Loucy (cell line): ENCODE measurements around the gene FGGY.

Experiments used
- H2AFZ ChIP-seq: fragments of 200-600 bp; sonication (generic); 2 replicates; pipeline ENCODE4 v1.6.0; 2016; ENCODE audit warnings: antibody characterized with exemption, mild to moderate bottlenecking, low read length, moderate library complexity
- H3F3A ChIP-seq: fragments of 200-600 bp; 2 replicates; pipeline ENCODE4 v1.6.0; 2016; ENCODE audit warnings: antibody characterized with exemption, low read depth, mild to moderate bottlenecking
- H3K27me3 ChIP-seq: fragments of 200-600 bp; sonication (generic); 2 replicates; pipeline ENCODE4 v1.6.1; 2014; ENCODE audit warnings: low read length, mild to moderate bottlenecking; ENCODE audit not compliant: insufficient read depth, poor library complexity, severe bottlenecking
- H3K36me3 ChIP-seq: fragments of 200-600 bp; sonication (generic); 2 replicates; pipeline ENCODE4 v1.6.1; 2016; ENCODE audit warnings: low read length; ENCODE audit not compliant: insufficient read depth
- H3K4me1 ChIP-seq: fragments of 200-600 bp; sonication (generic); 2 replicates; pipeline ENCODE4 v1.5.1; 2014; ENCODE audit warnings: low read length, mild to moderate bottlenecking; ENCODE audit not compliant: insufficient read depth, poor library complexity, severe bottlenecking
- H3K4me2 ChIP-seq: fragments of 200-600 bp; sonication (generic); 2 replicates; pipeline ENCODE4 v1.6.0; 2014; ENCODE audit warnings: antibody characterized with exemption, low read length, low read depth, mild to moderate bottlenecking; ENCODE audit not compliant: poor library complexity, severe bottlenecking
- H3K4me3 ChIP-seq: fragments of 200-600 bp; sonication (generic); 2 replicates; pipeline ENCODE4 v1.5.1; 2014; ENCODE audit warnings: low read length, mild to moderate bottlenecking, mixed read lengths; ENCODE audit not compliant: poor library complexity, severe bottlenecking
- H3K79me2 ChIP-seq: fragments of 200-600 bp; sonication (generic); 2 replicates; pipeline ENCODE4 v1.6.1; 2014; ENCODE audit warnings: low read length; ENCODE audit not compliant: insufficient read depth
- H3K9ac ChIP-seq: fragments of 200-600 bp; sonication (generic); 2 replicates; pipeline ENCODE4 v1.6.0; 2014; ENCODE audit warnings: mild to moderate bottlenecking, low read depth, low read length, moderate library complexity; ENCODE audit not compliant: poor library complexity, severe bottlenecking
- H3K9me2 ChIP-seq: fragments of 200-600 bp; sonication (generic); replicated peaks from 2 replicates; pipeline ENCODE4 v1.6.1; 2016; ENCODE audit warnings: low read depth, low read length, mixed read lengths
- H3K9me3 ChIP-seq: fragments of 200-600 bp; sonication (generic); 2 replicates; pipeline ENCODE4 v1.6.1; 2014; ENCODE audit warnings: mild to moderate bottlenecking, antibody characterized with exemption, low read length, low read depth; ENCODE audit not compliant: insufficient read depth
- H4K20me1 ChIP-seq: fragments of 200-600 bp; sonication (generic); 2 replicates; pipeline ENCODE4 v1.6.0; 2014; ENCODE audit warnings: antibody characterized with exemption, low read length, mild to moderate bottlenecking; ENCODE audit not compliant: insufficient read depth, poor library complexity, severe bottlenecking
- EZH2phosphoT487 ChIP-seq: fragments of 200-600 bp; IDR thresholded peaks from 2 replicates; pipeline ENCODE4 v1.6.1; 2018; ENCODE audit warnings: antibody characterized with exemption, mild to moderate bottlenecking, moderate library complexity, borderline replicate concordance
- TF ChIP-seq, protein P1 (sequence below): fragments of 200-600 bp; sonication (generic); conservative IDR thresholded peaks from 2 replicates; pipeline ENCODE4 v1.5.1; 2014; ENCODE audit warnings: mild to moderate bottlenecking, antibody characterized with exemption, low read length

FGGY gene

GRCh38 chr1:59411147-59411546 lies 114.3 kb downstream of the FGGY start:
- no peaks in the 10 kb centered on the region for H3K79me2 ChIP-seq
- H3F3A ChIP-seq = no peaks in the 10 kb centered on the region
- H3K9me3 ChIP-seq = no peaks in the 10 kb centered on the region
- H3K4me3 ChIP-seq = no peak overlapping the region
- no peak for TF ChIP-seq EZH2phosphoT487
- TF ChIP-seq, protein P1, sequence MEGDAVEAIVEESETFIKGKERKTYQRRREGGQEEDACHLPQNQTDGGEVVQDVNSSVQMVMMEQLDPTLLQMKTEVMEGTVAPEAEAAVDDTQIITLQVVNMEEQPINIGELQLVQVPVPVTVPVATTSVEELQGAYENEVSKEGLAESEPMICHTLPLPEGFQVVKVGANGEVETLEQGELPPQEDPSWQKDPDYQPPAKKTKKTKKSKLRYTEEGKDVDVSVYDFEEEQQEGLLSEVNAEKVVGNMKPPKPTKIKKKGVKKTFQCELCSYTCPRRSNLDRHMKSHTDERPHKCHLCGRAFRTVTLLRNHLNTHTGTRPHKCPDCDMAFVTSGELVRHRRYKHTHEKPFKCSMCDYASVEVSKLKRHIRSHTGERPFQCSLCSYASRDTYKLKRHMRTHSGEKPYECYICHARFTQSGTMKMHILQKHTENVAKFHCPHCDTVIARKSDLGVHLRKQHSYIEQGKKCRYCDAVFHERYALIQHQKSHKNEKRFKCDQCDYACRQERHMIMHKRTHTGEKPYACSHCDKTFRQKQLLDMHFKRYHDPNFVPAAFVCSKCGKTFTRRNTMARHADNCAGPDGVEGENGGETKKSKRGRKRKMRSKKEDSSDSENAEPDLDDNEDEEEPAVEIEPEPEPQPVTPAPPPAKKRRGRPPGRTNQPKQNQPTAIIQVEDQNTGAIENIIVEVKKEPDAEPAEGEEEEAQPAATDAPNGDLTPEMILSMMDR = no peak
- no peak overlapping the region for H3K9ac ChIP-seq
- no peaks in the 10 kb centered on the region for H3K36me3 ChIP-seq
- no peaks in the 10 kb centered on the region for H4K20me1 ChIP-seq
- H3K4me2 ChIP-seq = no peak overlapping the region
- no peaks in the 10 kb centered on the region for H3K27me3 ChIP-seq
- no peaks in the 10 kb centered on the region for H3K9me2 ChIP-seq
- no peak overlapping the region for H2AFZ ChIP-seq
- peaks cover 32% of the 10 kb centered on the region for H3K4me1 ChIP-seq

DNA sequence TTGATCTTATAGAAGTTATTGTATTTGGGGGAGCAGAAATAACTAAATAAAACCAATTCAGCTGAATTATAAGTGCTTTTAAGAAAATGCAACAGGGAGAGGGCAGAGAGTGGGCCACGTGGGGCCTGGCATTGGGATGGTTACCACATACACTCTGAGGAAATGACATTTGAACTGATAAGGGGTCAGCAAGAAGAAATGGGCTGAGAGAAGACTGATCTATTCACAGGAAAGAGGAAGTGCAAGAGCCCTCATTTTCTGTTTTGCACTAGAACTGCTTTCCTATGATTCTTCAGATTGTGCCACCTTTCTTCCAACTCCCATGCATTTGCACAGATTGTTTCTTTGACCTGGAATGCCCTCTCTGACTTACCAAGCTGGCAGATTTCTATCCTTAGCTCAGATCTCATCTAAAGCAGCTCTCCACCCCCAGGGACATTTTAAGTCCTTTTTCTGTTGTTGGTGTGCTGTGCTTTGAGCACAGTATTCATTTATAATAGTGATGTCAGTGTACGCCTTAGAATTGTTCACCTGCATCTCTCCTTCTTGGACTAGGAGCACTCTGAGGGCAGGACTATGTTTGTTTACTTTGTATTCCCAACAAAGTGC lies 115.9 kb downstream of the FGGY start:
- Histone ChIP-seq H3K4me3 (no peak overlapping the region), H3K4me2 (peak overlapping the region; percentile 50), H3K9me3 (no peaks in the 10 kb centered on the region), H3K9ac (no peak overlapping the region), H3F3A (no peaks in the 10 kb centered on the region), H3K27me3 (no peaks in the 10 kb centered on the region), H3K79me2 (no peaks in the 10 kb centered on the region), H2AFZ (peak overlapping the region; percentile 50; the same call in 1 of the 2 replicates), H3K9me2 (no peaks in the 10 kb centered on the region), H4K20me1 (no peaks in the 10 kb centered on the region), H3K36me3 (no peaks in the 10 kb centered on the region), H3K4me1 (peaks cover 33% of the 10 kb centered on the region)
- TF ChIP-seq, protein P1 = no peak
- no peak for TF ChIP-seq EZH2phosphoT487

DNA sequence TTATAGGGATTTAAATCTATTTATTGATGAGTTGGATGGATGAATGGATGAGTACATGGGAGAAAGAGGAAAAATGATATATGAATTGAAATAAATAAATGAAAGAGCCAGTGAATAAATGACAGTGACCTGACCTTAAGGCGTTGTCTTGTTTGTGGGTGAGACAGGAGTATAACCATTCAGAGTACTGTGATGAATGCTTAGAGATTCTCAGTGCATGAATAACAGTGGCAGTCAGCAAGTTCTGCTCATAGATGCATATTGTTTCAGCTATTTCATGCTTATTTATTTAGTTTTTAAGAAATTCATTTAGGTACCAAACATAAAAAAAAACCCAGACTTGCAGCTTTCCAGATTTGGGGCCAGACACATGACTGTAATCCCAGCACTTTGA lies 116.4 kb downstream of the FGGY start:
- H3F3A ChIP-seq = no peaks in the 10 kb centered on the region
- peak overlapping the region; percentile 50 for H3K4me2 ChIP-seq
- H2AFZ ChIP-seq = 0 out of 2 replicates have a peak overlapping the region, but pooled peaks have one; percentile 50
- H4K20me1 ChIP-seq = no peaks in the 10 kb centered on the region
- H3K9me3 ChIP-seq = no peaks in the 10 kb centered on the region
- H3K4me1 ChIP-seq = peaks cover 38% of the 10 kb centered on the region
- no peak overlapping the region for H3K9ac ChIP-seq
- no peaks in the 10 kb centered on the region for H3K9me2 ChIP-seq
- TF ChIP-seq, protein P1 = no peak
- no peak for TF ChIP-seq EZH2phosphoT487
- no peaks in the 10 kb centered on the region for H3K36me3 ChIP-seq
- H3K4me3 ChIP-seq = no peak overlapping the region
- no peaks in the 10 kb centered on the region for H3K27me3 ChIP-seq
- H3K79me2 ChIP-seq = no peaks in the 10 kb centered on the region
